HG03378 (cell line): ENCODE results near the gene NELL1.

ENCODE experiments used
- ATAC-seq: cut with Tn5 transposase; IDR thresholded peaks from one replicate; pipeline ENCODE4 v1.9.1; 2021; ENCODE audit warnings: mild to moderate bottlenecking, moderate library complexity; ENCODE audit not compliant: unreplicated experiment

The NELL1 gene

GRCh38 chr11:20937826-20938225 lies 268.4 kb downstream of the NELL1 start:
- no peak for ATAC-seq

- ATAC-seq: no peak
These were observed 280.2 kb downstream of the NELL1 start for GRCh38 chr11:20949585-20949984.

GRCh38 chr11:20962581-20962980 lies 293.2 kb downstream of the NELL1 start:
- no peak for ATAC-seq

- ATAC-seq: no peak
These were observed 294.2 kb downstream of the NELL1 start for GRCh38 chr11:20963596-20963995.

GRCh38 chr11:20964985-20965384 lies 295.6 kb downstream of the NELL1 start:
- no peak for ATAC-seq

- ATAC-seq: no peak
These were observed 297.1 kb downstream of the NELL1 start for GRCh38 chr11:20966489-20966888.

GRCh38 chr11:20973940-20974559 lies 304.7 kb downstream of the NELL1 start:
- ATAC-seq: no peak

- no peak for ATAC-seq
These were observed 311.4 kb downstream of the NELL1 start for GRCh38 chr11:20980736-20981135.

- no peak for ATAC-seq
These were observed 321.1 kb downstream of the NELL1 start for GRCh38 chr11:20990447-20990846.

GRCh38 chr11:20991471-20991870 lies 322.1 kb downstream of the NELL1 start:
- no peak for ATAC-seq

- no peak for ATAC-seq
These were observed 337.9 kb downstream of the NELL1 start for GRCh38 chr11:21007297-21007696.

- ATAC-seq: no peak
These were observed 348.9 kb downstream of the NELL1 start for GRCh38 chr11:21018248-21018647.

- ATAC-seq: no peak
These were observed 357.3 kb downstream of the NELL1 start for GRCh38 chr11:21026685-21027084.

GRCh38 chr11:21037850-21038249 lies 368.5 kb downstream of the NELL1 start:
- ATAC-seq: no peak

GRCh38 chr11:21038801-21039200 lies 369.4 kb downstream of the NELL1 start:
- no peak for ATAC-seq

- no peak for ATAC-seq
These were observed 371.2 kb downstream of the NELL1 start for GRCh38 chr11:21040630-21041029.

GRCh38 chr11:21048626-21049025 lies 379.2 kb downstream of the NELL1 start:
- no peak for ATAC-seq

- ATAC-seq: no peak
These were observed 384.1 kb downstream of the NELL1 start for GRCh38 chr11:21053466-21053865.

- ATAC-seq: no peak
These were observed 387.3 kb downstream of the NELL1 start for GRCh38 chr11:21056644-21057043.

- ATAC-seq: no peak
These were observed 390.5 kb downstream of the NELL1 start for GRCh38 chr11:21059879-21060278.

GRCh38 chr11:21066030-21066429 lies 396.6 kb downstream of the NELL1 start:
- ATAC-seq: no peak

GRCh38 chr11:21068886-21069285 lies 399.5 kb downstream of the NELL1 start:
- ATAC-seq: no peak

GRCh38 chr11:21069909-21070308 lies 400.5 kb downstream of the NELL1 start:
- no peak for ATAC-seq
